Body of pancreas (tissue), 4 donors: Measurements from ENCODE around the gene FLNC. TPM values are rescaled to one million over a fixed set of nuclear protein-coding genes. Genes with fewer than 3 reads are reported as not detected.

Source experiments
- ATAC-seq: fragments of 150-250 bp; one replicate; pipeline ENCODE4 v1.9.1; 2016
- DNase-seq, 4 donors: peaks; one replicate each; pipeline ENCODE4 v3.0.0-alpha.2; 2019
- H3K27ac ChIP-seq, 4 donors: fragments of 200-600 bp; sonication (generic); 1 replicate in 3 of 4; 2 replicates in 1 of 4; pipeline versions ENCODE4 v1.5.1 to v1.6.1; 2016 to 2019; ENCODE audit warnings: mild to moderate bottlenecking in 1 of 4, mixed read lengths in 1 of 4, moderate library complexity in 1 of 4
- H3K27me3 ChIP-seq, 2 donors: fragments of 200-600 bp; sonication (generic); one replicate each; pipeline ENCODE4 v1.6.0; 2016; ENCODE audit warnings: mild to moderate bottlenecking in 1 of 2
- H3K36me3 ChIP-seq, 2 donors: fragments of 200-600 bp; sonication (generic); replicated peaks in 1 of 2; 2 replicates each; pipeline ENCODE4 v1.5.1; 2016; ENCODE audit warnings: low read depth in 2 of 2; ENCODE audit not compliant: insufficient read depth in 1 of 2
- H3K4me1 ChIP-seq: fragments of 200-600 bp; sonication (generic); one replicate; pipeline ENCODE4 v1.6.0; 2016
- H3K4me3 ChIP-seq, 2 donors: fragments of 200-600 bp; sonication (generic); 1 replicate in 1 of 2; 2 replicates in 1 of 2; pipeline ENCODE4 v1.5.1; 2016 to 2019
- H3K9me3 ChIP-seq, 3 donors: fragments of 200-600 bp; sonication (generic); 1 replicate in 2 of 3; 2 replicates in 1 of 3; pipeline ENCODE4 v1.5.1; 2016
- CTCF ChIP-seq, 7 experiments: fragments of 450-650 bp in 4 of 7; fragments of 200-600 bp in 3 of 7; sonication (generic) in 3 of 7; IDR thresholded peaks; one replicate each; pipeline ENCODE4 v1.5.1; 2016 to 2019; ENCODE audit warnings: antibody characterized with exemption in 7 of 7
- POLR2A ChIP-seq, 3 donors: fragments of 450-650 bp; IDR thresholded peaks; one replicate each; pipeline ENCODE4 v1.6.1; 2016; ENCODE audit warnings: antibody characterized with exemption in 3 of 3, mild to moderate bottlenecking in 2 of 3
- WGBS, 2 donors: methylation state at CpG; one replicate each; pipeline ENCODE4 v1.1.5; 2017; 5-methylcytosine and 5-hydroxymethylcytosine counted together
- intact Hi-C: fragments of 100-400 bp; cut with DNase I; formaldehyde crosslinking; loops from one replicate; pipeline ENCODE4 v1.15.1; 2023
- total RNA-seq, 2 donors: library from RNA; depleted of rRNA; stranded (reverse); fragments of >200 nt; gene quantifications; one replicate each; pipeline ENCODE4 v1.1.0, GENCODE V29; 2016

Gene FLNC
- total RNA-seq, 2 donors from 2014 or later: 1.8 to 4.0 TPM

- Histone ChIP-seq H3K36me3 (no peaks in the 10 kb centered on the region), H3K9me3 (no peaks in the 10 kb centered on the region), H3K4me3 (peak within 1 kb of the TSS; percentile 74 to 85), H3K27ac (peak within 1 kb of the TSS in 1 of 4 donors; percentile 25), H3K27me3 (no peaks in the 10 kb centered on the region), H3K4me1 (peaks cover 15% of the 10 kb centered on the region)
- ATAC-seq (peak; percentile 89), DNase-seq (peak; percentile 70 to 80 (median 76))
- TF ChIP-seq CTCF (IDR thresholded peaks at IDR 0.05): no peak
- peak; percentile 25 to 38 (median 31) for TF ChIP-seq POLR2A (IDR thresholded peaks at IDR 0.05)
- intact Hi-C loops: no loop called here
- WGBS, 2 donors: 1% methylated on average over 17 to 79 of the region's 80 CpGs
Measured at GRCh38 chr7:128791121-128791971, 38.9 kb upstream of the FLNC start, which contains the start of gene CCDC136. CCDC136 (plus strand) TSS chr7:128791968; CDS start chr7:128792412, 444 bp downstream.

GRCh38 chr7:128791972-128792327 lies 38.3 kb upstream of the FLNC start:
- H3K27ac ChIP-seq: no peak overlapping the region
- intact Hi-C loops: no loop called here
- no peaks in the 10 kb centered on the region for H3K36me3 ChIP-seq
- H3K9me3 ChIP-seq: no peaks in the 10 kb centered on the region
- ATAC-seq (no peak), DNase-seq (no peak)
- H3K27me3 ChIP-seq: no peaks in the 10 kb centered on the region
- peak overlapping the region in 1 of 2 donors; percentile 74 for H3K4me3 ChIP-seq
- TF ChIP-seq POLR2A (IDR thresholded peaks at IDR 0.05) (no peak), CTCF (IDR thresholded peaks at IDR 0.05) (no peak)
- 17 to 25% methylated on average over 9 of the region's 9 CpGs for WGBS, 2 donors
- H3K4me1 ChIP-seq: peaks cover 15% of the 10 kb centered on the region

- Histone ChIP-seq H3K9me3 (no peaks in the 10 kb centered on the region), H3K4me1 (peaks cover 15% of the 10 kb centered on the region), H3K4me3 (no peak overlapping the region), H3K27me3 (no peaks in the 10 kb centered on the region), H3K27ac (no peak overlapping the region), H3K36me3 (no peaks in the 10 kb centered on the region)
- DNase-seq (no peak), ATAC-seq (no peak)
- TF ChIP-seq POLR2A (IDR thresholded peaks at IDR 0.05): no peak
- TF ChIP-seq CTCF (IDR thresholded peaks at IDR 0.05): no peak
- intact Hi-C loops: no loop called here
- WGBS, 2 donors: 64 to 91% methylated on average over 3 to 10 of the region's 10 CpGs
Measured at GRCh38 chr7:128792471-128793180, 37.6 kb upstream of the FLNC start.

- 92 to 97% methylated on average over 5 of the region's 5 CpGs for WGBS, 2 donors
- Histone ChIP-seq H3K36me3 (no peaks in the 10 kb centered on the region), H3K27me3 (no peaks in the 10 kb centered on the region), H3K4me3 (no peak overlapping the region), H3K27ac (no peak overlapping the region), H3K4me1 (peaks cover 15% of the 10 kb centered on the region), H3K9me3 (no peaks in the 10 kb centered on the region)
- TF ChIP-seq POLR2A (IDR thresholded peaks at IDR 0.05): no peak
- TF ChIP-seq CTCF (IDR thresholded peaks at IDR 0.05): no peak
- ATAC-seq (no peak), DNase-seq (no peak)
- intact Hi-C loops: no loop called here
Measured at GRCh38 chr7:128793181-128793547, 37.0 kb upstream of the FLNC start.
